Activated naive CD4-positive, alpha-beta T cell treated with Interleukin-2 at 50 U/mL for 16 hours (primary cell): ENCODE results near the gene MORN5.

ENCODE experiments used
- DNase-seq: peaks from one replicate; pipeline ENCODE4 v3.0.0-alpha.2; 2020

MORN5 gene

GRCh38 chr9:122244349-122244748, 84.6 kb downstream of the MORN5 start:
- DNase-seq, result no peak

GRCh38 chr9:122246666-122247065, 87.0 kb downstream of the MORN5 start:
- no peak for DNase-seq

GRCh38 chr9:122248448-122248865, 88.7 kb downstream of the MORN5 start:
- DNase-seq, result no peak
